Cardiac atrium fibroblast (primary cell): ENCODE measurements around the gene CILP. TPM values are rescaled to one million over a fixed set of nuclear protein-coding genes. Genes with fewer than 3 reads are reported as not detected.

Experiments
- total RNA-seq: library from RNA; depleted of rRNA; stranded (reverse); fragments of >200 nt; gene quantifications from 2 replicates; pipeline ENCODE4 v1.2.3, GENCODE V29; 2015

CILP gene
- under 0.01 and 0.16 TPM in 2 replicates for total RNA-seq

GRCh38 chr15:65210770-65211481 is at the start of gene CILP:
TSS of gene CILP (minus strand) at chr15:65211473. CDS start at chr15:65209755, 1,718 bp downstream.

GRCh38 chr15:65184868-65185717 is 26.2 kb downstream of the CILP start, which contains the start of gene CLPX:
TSS of gene CLPX (minus strand) at chr15:65185342. CDS start at chr15:65185153, 189 bp downstream.

Other genes starting within 250 kb of the CILP start
- 45.3 and 48.9 TPM in 2 replicates for gene SPG21, start 221.6 kb downstream of the CILP start, total RNA-seq
- 19.0 and 20.9 TPM in 2 replicates for gene MTFMT, start 181.8 kb downstream of the CILP start, total RNA-seq
- gene SLC51B, start 166.1 kb downstream of the CILP start, total RNA-seq = not detected in 2 replicates
- gene RASL12, start 143.5 kb downstream of the CILP start, total RNA-seq = 3.1 and 4.2 TPM in 2 replicates
- not detected in 2 replicates for gene KBTBD13, start 134.7 kb downstream of the CILP start, total RNA-seq
- gene UBAP1L, start 96.3 kb downstream of the CILP start, total RNA-seq = 0.16 and 0.36 TPM in 2 replicates
- gene PDCD7, start 77.7 kb downstream of the CILP start, total RNA-seq = 12.1 and 16.5 TPM in 2 replicates
- 20.2 and 34.7 TPM in 2 replicates for gene CLPX, start 26.1 kb downstream of the CILP start, total RNA-seq
- 2.5 and 5.8 TPM in 2 replicates for gene PARP16, start 75.4 kb upstream of the CILP start, total RNA-seq
- not detected in 2 replicates for gene RNU5A-1, start 84.6 kb upstream of the CILP start, total RNA-seq
- gene RNU5B-1, start 93.2 kb upstream of the CILP start, total RNA-seq = not detected in 2 replicates
- not detected in 2 replicates for gene IGDCC3, start 166.5 kb upstream of the CILP start, total RNA-seq
- under 0.01 and 0.90 TPM in 2 replicates for gene IGDCC4, start 211.5 kb upstream of the CILP start, total RNA-seq